VCaP (cell line): ENCODE results near the gene ASMTL.
"Not testable (repeated sequence)": the region's sequence is repeated elsewhere in the genome, so short reads cannot be mapped to it uniquely, and the experiment has no call there.

Experiments
- H3K27ac ChIP-seq: fragments of 450-650 bp; 2 replicates; pipeline ENCODE4 v1.5.1; 2017
- CTCF ChIP-seq: fragments of 450-650 bp; conservative IDR thresholded peaks from 2 replicates; pipeline ENCODE4 v1.5.1; 2017; ENCODE audit warnings: mild to moderate bottlenecking, moderate library complexity

The ASMTL gene

GRCh38 chrX:1492421-1493012 lies 39.8 kb upstream of the ASMTL start:
- no peak for TF ChIP-seq CTCF
- no peak overlapping the region for H3K27ac ChIP-seq

- TF ChIP-seq CTCF, result no peak
- no peak overlapping the region for H3K27ac ChIP-seq
Observed at GRCh38 chrX:1491851-1492349, 39.2 kb upstream of the ASMTL start.

- not testable (repeated sequence) for H3K27ac ChIP-seq
Observed at GRCh38 chrX:1491248-1491647, 38.5 kb upstream of the ASMTL start.

GRCh38 chrX:1490723-1491122 lies 38.0 kb upstream of the ASMTL start:
- H3K27ac ChIP-seq, result not testable (repeated sequence)

- H3K27ac ChIP-seq, result not testable (repeated sequence)
Observed at GRCh38 chrX:1489354-1489753, 36.6 kb upstream of the ASMTL start.

GRCh38 chrX:1488745-1489144 lies 36.0 kb upstream of the ASMTL start:
- H3K27ac ChIP-seq, result no peak overlapping the region
- TF ChIP-seq CTCF, result no peak

- H3K27ac ChIP-seq, result no peak overlapping the region
- TF ChIP-seq CTCF, result no peak
Observed at GRCh38 chrX:1488141-1488540, 35.4 kb upstream of the ASMTL start.

GRCh38 chrX:1487401-1487800 lies 34.7 kb upstream of the ASMTL start:
- no peak for TF ChIP-seq CTCF
- H3K27ac ChIP-seq, result no peak overlapping the region

GRCh38 chrX:1486749-1487361 lies 34.1 kb upstream of the ASMTL start:
- TF ChIP-seq CTCF, result no peak
- H3K27ac ChIP-seq, result no peak overlapping the region
